Inferior parietal cortex (tissue), 1 donor: Measurements from ENCODE around the gene ISOC2.
"Not testable (repeated sequence)": the region's sequence is repeated elsewhere in the genome, so short reads cannot be mapped to it uniquely, and the experiment has no call there.

Experiments
- DNase-seq: peaks from one replicate; pipeline ENCODE4 v3.0.0-alpha.2; 2016; ENCODE audit errors: extremely low spot score

ISOC2 gene, protein sequence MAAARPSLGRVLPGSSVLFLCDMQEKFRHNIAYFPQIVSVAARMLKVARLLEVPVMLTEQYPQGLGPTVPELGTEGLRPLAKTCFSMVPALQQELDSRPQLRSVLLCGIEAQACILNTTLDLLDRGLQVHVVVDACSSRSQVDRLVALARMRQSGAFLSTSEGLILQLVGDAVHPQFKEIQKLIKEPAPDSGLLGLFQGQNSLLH

DNA sequence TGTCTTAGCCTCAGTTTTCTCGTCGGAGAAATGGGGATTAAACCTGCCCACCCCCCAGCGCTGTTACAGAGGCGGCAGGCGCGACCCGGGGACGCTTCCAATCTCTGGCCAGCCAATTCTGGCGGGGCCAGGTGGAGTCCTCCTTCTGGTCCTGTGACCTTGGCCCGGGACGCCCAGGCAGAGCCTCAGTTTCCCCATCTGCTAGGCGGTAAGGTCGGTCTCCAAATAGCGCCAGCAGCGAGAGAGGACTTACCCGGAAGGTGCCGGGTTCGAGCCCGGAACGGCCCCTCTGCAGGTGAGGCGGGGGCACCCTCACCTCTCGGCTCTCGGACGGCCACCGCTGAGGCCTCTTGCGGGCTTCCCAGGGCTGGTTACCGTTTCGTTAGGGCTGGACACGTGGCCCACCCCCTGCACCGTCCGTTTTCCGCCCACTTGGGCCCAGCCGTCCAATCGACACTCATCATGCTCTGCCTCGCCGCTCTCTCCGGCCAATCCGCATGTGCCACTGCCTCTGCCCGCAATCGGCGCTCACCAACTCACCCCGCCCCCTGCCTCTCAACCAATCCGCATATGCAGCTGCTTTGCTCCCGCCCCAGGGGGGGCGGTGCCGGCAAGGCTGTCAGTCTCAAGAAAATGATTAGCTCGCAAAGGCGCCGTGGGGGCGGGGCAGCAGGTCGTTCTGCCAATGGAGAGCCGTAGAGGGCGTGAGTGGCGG lies at the start of gene ISOC2:
Gene ISOC2 (minus strand): TSS at position 384 of the 715 bp plus-strand sequence. CDS start 5,156 bp downstream, outside the sequence.
- DNase-seq, result peak; percentile 96

DNA sequence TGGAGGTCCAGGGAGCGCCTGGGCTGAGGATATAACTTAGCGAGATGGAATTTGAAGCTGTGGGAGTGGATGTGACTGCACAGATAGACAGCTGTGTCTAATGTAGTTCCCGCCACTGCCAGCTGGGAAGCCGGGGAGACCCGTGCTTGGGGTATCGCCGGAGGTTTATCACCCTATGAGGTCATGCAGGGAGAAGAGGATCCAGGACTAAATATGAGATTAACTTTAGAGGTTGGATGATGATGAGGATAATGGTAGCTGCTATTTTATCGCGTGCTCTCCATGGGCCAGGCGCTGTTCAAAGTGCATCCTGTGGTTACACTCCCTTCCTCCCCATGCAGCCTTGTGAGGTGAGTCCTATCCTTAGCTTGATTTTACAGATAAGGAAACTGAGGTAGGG lies 46.7 kb upstream of the ISOC2 start:
- DNase-seq, result no peak

DNA sequence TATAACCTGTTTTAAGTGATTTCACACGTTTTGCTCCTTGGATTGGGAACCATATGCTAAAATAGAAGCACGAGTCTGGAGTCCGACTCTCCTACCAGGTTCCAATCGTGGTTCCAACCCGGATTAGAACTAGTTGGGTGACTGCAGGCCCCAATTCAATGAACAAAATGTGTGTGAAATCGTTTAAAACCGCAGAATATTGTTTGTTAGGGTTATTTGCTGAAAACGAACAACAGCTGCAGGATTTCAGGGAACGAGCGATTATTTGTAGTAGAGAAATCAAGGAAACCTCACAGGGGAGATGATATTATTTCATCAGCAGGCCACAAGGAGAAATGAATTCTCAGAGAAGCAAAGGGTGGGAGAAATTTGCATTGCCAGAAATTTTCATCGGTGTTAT lies 43.5 kb upstream of the ISOC2 start:
- no peak for DNase-seq

DNA sequence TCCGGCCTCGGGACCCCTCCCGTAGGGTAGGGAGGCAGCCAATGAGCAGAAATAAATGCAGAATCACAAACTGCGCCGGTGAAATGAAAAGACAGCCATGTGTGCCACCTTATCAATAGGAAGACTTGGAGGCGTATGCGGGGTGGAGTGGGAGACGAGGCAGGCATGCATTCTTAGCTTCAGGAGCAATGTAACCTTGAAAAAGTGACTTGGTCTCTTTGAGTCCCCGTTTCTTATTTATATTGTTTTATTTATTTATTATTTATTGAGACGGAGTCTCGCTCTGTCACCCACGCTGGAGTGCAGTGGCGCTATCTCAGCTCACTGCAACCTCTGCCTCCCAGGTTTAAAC lies 42.8 kb upstream of the ISOC2 start:
- DNase-seq, result no peak

DNA sequence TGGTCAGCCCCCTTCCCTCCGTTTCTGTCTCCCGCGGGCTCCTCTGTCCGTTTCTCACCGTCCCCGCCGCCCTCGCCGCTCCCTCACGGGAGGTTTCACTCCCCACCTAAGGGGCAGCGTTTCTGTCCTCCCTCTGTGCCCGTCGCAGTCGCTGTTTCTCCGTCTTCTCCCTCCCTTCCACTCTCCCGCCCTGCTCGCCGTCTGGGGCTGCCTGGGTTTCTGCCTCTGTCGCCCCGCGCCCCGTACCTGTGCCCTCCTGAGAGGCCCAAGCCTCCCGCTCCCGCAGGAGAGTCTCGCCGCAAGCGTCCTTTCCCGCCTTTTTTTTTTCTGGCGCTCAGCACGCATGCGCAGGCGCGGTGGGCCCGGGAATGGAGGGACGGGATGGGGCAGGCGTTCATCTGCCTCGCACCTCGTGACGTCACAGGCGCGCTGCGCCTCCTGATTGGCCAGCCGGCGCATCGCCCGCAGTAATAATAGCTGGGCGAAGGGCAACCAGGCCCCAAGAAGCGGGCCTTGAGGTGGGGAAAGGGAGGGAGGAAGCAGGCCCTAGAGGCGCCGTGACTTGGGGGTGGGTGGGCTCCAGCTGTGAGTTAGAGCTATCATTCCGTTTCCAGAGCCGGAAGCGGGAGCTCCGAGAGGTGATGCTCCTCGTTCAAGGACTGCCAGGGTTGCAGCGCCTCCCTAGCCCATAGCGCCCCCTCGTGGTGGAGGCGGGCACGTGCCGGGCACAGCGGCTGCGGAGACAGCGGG lies 42.2 kb upstream of the ISOC2 start:
- peak; percentile 97 for DNase-seq

DNA sequence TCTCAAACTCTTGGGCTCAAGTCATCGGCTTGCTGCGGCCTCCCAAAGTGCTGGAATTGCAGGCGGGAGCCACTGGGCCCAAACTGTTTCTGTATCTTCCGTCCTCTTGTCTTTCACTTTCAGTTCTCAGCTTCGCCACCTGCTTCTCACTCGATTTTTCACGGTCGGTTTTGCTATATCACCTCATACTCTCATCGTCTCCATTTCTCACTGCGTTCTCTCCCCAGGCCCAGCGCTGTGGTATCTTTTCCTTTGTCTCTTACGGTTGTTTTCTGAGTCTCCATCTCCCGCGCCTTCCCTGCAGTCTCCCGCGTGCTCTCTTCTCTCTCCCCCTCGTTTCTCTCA lies 41.7 kb upstream of the ISOC2 start:
- no peak for DNase-seq

DNA sequence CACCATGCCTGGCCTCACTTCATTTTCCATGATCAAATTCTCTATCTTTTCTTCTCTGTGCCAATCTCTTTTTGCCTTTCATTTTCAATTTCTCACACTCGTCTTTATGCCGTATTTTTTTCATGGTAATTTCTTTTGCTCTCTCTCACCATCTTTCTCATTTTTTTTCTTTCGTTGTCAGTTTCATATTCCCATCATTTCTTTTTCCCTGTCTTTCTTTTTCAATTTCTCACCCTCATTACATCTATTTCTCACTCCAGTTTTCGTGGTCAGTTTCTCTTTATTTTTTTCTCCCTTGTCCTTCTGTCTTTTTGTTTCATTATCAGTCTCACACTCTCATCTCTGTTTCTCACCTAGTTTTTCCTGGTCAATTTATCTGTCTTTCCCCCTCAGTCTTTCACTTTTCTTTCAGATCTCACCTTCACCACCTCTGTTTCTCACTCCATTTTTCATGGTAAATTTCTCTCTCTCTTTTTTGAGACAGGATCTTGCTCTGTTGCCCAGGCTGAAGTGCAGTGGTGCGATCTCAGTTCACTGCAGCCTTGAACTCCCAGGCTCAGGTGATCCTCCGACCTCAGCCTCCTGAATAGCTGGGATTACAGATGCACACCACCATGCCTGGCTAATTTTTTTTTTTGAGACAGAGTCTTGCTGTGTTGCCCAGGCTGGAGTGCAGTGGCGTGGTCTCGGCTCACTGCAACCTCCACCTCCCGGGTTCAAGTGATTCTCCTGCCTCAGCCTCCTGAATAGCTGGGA lies 40.9 kb upstream of the ISOC2 start:
- DNase-seq, result no peak

DNA sequence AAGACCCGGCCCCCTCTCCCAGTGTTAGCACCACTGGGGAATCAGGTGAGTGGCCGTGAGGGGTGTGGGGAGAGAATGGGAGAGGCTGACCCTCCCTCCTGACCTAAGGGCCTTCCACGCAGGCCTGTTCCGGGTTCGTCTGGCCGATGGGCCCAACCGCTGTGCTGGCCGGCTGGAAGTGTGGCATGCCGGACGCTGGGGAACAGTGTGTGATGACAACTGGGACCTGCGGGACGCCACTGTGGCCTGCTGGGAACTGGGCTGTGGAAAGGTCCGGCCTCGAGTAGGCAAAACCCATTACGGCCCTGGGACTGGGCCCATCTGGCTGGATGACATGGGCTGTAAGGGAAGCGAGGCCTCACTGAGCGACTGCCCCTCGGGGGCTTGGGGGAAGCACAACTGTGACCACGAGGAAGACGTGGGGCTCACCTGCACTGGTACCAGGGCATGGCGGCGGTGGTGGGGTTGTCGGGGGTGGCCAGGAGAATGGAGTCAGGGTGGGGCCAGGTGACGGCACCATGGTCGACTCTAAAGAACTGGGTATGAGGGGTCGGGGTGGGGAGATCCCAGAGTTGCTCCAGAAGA lies 39.0 kb upstream of the ISOC2 start:
- DNase-seq, result no peak

DNA sequence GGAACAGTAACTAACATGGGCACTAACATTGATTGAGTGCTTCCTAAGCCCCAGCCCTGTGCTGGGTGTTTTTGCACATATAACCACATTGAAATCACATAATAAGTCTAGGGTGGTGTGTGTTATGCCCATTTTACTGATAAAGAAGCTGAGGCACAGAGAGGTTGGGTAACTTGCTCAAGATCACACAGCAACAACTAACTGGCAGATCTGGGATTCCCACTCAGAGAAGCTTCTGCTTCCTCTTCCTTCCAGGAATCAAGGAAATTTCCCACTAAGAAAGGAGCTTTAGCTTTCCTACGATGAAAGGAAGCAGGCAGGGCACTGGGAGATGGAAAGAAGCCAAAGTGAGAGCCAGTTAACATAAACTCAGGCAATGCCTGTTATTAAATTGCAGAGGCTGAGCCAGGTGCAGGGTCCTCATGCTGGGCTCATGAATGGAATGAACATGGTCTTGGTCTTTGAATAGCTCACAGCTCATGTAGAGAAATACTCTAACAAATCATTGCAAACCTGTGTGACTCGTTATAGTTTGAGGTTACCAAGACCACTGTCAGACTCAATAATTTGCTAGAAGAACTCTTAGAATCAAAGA lies 36.9 kb upstream of the ISOC2 start:
- no peak for DNase-seq

DNA sequence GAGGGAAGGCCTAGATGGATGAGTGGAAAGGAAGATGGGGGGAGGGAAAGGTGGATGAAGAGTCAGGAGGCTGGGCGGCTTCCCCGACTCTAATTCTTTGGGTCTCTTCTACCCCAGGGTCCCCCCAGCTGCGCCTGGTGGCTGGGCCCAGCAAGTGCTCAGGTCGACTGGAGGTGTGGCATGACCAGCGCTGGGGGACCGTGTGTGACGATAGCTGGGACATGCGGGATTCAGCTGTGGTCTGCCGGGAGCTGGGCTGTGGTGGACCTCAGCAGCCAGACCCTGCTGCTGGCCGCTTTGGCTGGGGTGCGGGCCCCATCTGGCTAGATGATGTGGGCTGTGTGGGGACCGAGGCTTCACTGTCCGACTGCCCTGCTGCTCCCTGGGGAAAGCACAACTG lies 36.3 kb upstream of the ISOC2 start:
- no peak for DNase-seq

DNA sequence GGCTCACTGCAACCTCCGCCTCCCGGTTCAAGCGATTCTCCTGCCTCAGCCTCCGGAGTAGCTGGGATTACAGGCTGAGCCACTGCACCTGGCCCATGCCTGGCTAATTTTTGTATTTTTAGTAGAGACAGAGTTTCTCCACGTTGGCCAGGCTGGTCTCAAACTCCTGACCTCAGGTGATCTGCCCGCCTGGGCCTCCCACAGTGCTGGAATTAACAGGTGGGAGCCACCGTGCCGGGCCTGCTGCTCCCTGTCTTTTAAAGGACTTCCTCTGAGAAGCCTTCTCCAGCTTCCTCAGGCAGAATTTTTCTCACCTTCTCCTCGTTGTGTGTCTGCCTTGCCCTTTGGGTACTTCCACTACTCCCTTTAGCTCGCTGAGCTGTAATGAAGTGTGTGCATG lies 35.4 kb upstream of the ISOC2 start:
- DNase-seq, result not testable (repeated sequence)

DNA sequence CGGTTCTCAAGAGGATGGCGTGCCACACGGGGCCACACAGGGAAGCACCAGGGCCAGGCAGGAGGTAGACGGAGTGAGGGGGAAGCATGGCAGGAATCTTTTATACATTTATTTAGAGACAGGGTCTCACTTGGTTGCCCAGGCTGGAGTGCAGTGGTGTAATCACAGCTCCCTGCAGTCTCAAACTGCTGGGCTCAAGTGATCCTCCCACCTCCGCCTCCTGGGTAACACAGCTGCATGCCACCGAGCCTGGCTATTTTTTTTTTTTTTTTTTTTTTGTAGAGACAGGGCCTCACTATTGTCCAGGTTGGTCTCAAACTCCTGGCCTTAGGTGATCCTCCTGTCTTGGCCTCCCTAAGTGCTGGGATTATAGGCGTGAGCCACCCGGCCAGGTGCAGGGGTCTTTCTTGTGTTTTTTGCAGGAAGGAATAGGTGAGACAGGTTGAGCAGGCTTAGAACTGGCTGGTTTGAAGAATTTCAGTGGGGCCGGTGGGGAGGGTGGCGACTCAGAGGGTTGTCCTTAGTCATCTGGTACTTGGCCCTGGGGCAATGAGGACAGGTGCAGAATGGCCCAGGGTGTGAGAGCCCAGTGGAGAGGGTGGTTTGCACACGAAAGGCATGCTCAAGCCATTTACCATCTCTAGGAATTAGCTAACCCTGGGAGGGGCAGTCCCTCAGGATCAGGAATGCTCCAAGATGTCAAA lies 34.4 kb upstream of the ISOC2 start:
- no peak for DNase-seq

DNA sequence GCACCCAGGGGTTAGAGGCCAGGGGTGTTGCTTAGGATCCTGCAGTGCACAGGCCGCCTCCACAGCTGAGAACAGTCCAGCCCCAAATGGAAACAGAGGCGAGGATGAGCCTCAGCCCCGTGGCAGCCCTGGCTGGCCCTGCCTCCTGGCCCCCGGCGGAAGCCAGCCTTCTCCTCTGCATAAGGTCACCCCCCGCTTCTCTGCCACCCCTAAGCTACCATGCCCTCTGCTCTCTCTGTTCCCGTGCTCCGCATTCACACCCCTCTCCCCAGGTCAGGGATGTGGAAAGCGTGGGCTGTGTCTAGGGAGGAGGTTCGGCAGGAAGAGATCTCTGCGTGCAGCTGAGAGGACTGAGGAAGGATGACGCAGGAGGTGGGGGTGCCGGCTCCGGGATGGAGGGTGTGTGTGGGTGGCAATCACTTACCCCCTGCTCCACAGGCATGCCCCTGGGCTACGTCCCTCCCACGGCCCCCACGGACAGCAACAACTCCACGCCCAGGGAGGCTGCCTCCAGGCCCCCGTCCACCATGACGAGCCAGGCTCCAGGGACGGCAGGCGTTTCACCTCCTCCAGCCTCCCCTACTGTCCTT lies 32.8 kb upstream of the ISOC2 start:
- DNase-seq, result no peak

DNA sequence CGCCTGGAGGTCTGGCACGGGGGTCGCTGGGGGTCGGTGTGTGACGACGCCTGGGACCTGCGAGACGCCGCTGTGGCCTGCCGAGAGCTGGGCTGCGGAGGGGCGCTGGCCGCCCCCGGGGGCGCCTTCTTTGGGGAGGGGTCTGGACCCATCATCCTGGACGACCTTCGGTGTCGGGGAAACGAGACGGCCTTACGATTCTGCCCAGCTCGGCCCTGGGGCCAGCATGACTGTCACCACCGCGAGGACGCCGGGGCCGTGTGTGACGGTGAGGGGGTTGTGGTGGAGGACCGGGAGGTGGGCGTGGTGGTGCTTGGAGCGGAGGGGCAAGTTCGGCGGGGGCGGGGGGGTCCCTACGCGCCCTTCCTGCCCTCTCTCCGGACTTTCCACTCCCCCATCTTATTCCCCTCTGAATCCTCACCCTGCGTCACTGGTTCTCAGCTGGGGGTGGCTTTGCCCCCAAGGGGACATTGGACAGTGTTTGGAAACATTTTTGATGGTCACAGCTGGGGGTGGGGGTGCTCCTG lies 32.3 kb upstream of the ISOC2 start:
- no peak for DNase-seq

DNA sequence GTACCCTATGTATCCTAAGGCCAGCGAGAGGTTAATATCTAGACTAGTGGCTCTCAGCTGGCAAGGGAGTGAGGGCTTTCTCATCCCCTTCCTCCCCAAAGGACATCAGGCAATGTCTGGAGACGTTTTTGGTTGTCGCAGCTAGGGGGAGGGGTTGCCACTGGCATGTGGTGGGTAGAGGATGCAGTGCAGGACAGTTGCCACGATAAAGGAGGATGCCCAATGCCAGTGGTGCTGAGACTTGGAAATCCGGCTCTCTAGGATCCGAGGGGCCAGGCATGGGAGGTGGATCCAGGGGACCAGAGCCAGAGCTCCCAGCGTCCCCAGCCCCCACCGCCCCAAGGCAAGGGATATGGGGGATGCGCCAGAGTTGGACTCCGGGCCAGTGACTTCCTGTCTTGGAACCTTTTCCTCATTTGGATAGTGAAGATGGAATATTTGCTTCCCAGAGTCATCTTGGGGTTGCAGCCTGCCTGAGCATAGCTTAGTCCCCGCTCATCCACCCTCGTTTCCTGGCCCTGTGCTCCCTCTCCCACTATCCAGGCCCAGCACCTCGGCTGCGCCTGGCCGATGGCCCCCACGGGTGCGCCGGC lies 31.7 kb upstream of the ISOC2 start:
- DNase-seq, result no peak

DNA sequence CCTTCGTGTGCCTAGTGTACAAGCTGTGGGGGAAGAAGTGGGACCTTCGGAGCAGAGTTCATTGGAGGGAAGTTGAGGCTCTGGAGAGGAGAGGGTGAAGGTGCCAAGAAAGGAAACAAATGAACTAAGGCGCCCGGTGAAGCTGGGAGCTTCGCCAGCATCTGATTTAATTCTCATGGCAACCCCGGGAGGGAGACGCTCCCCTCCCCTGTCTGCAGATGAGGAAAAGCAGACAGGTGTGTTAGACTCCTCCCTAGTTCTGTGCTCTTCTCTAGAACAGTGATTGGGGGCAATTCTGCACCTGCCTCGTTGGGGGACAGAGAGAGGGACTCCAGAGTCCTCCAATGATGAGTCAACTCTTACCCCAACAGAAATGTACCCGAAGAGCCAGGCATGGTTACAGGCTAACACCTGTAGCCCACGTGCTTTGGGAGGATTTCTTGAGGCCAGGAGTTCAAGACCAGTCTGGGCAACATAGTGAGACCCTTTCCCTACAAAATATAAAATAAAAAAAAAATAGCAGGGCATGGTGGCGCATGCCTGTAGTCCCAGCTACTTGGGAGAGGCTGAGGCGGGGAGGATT lies 31.0 kb upstream of the ISOC2 start:
- no peak for DNase-seq

DNA sequence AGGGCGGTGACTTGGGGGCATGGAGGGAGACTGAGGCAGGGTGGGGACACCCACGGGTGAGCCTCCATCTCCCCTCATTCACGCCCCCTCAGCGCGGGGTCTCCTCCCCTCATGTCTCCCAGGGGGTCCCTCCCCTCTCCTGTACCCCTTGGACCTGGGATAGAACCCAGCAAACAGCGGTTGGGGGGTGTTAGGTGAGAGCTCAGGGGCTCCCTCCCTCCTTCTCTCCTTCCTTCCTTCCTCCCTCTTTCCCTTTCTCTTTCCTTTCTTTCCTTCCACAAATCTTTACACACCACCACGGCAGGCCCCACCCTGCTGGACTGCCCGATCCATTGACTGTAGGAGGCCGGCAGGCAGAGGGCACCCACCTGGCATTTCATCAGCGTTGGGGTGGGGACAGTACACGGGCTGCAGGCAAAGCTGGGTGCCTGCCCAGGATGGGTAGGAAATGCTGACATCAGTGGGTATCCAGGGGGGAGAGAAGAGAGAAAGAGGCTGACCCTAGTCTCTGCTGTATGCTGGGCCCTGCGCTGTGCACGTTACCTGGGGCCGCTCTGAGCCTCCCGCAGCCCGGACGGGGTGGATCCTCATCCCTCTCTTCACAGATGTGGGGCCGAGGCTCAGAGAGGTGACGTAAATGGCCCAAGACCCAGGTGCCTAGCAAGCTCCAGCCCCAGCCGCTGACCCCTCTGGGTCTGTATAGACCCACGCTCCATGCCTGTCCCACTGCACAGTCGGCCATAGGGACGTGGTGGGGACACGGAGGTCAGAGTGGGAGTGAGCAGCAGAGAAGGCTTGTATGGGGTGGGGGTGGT lies 30.3 kb upstream of the ISOC2 start:
- DNase-seq, result no peak
